CD14-positive monocyte (primary cell): ENCODE data around the gene SRC. TPM values are rescaled to one million over a fixed set of nuclear protein-coding genes. Genes with fewer than 3 reads are reported as not detected.

Experiments
- DNase-seq, 3 donors: peaks; one replicate each; pipeline ENCODE4 v3.0.0-alpha.2; 2011 to 2022
- H2AFZ ChIP-seq: 2 replicates; pipeline ENCODE4 v1.6.0; 2012; ENCODE audit warnings: mild to moderate bottlenecking, low read depth, low read length, inconsistent platforms; ENCODE audit not compliant: insufficient read depth, poor library complexity, severe bottlenecking
- H3K27ac ChIP-seq, 2 donors: 1 replicate in 1 of 2; 2 replicates in 1 of 2; pipeline ENCODE4 v1.5.1; 2012 to 2013; ENCODE audit warnings: low read length in 2 of 2, control low read depth in 1 of 2, inconsistent platforms in 1 of 2, low read depth in 1 of 2, mild to moderate bottlenecking in 1 of 2
- H3K27me3 ChIP-seq, 2 donors: one replicate each; pipeline versions ENCODE4 v1.6.0 to v1.6.1; 2011 to 2013; ENCODE audit warnings: low read length in 2 of 2; ENCODE audit not compliant: control insufficient read depth in 2 of 2, insufficient read depth in 2 of 2
- H3K36me3 ChIP-seq, 2 donors: replicated peaks in 1 of 2; 1 replicate in 1 of 2; 2 replicates in 1 of 2; pipeline versions ENCODE4 v1.5.1 to v1.6.1; 2012 to 2013; ENCODE audit warnings: low read length in 2 of 2, control low read depth in 1 of 2, inconsistent platforms in 1 of 2, mild to moderate bottlenecking in 1 of 2; ENCODE audit not compliant: insufficient read depth in 2 of 2, control insufficient read depth in 1 of 2
- H3K4me1 ChIP-seq, 2 donors: 1 replicate in 1 of 2; 2 replicates in 1 of 2; pipeline versions ENCODE4 v1.5.1 to v1.6.1; 2012 to 2013; ENCODE audit warnings: low read length in 2 of 2, control low read depth in 1 of 2, inconsistent platforms in 1 of 2, mild to moderate bottlenecking in 1 of 2, moderate library complexity in 1 of 2; ENCODE audit not compliant: insufficient read depth in 2 of 2, control insufficient read depth in 1 of 2
- H3K4me2 ChIP-seq: replicated peaks from 2 replicates; pipeline ENCODE3; 2012; ENCODE audit warnings: low read length, moderate library complexity, mild to moderate bottlenecking; ENCODE audit not compliant: poor library complexity, severe bottlenecking; ENCODE audit errors: extremely low read depth
- H3K4me3 ChIP-seq, 3 experiments: fragments of 200-600 bp in 1 of 3; sonication (generic) in 1 of 3; replicated peaks in 1 of 3; 1 replicate in 2 of 3; 2 replicates in 1 of 3; pipeline ENCODE4 v1.5.1; 2011 to 2013; ENCODE audit warnings: low read length in 3 of 3, mild to moderate bottlenecking in 3 of 3, control low read depth in 2 of 3, low read depth in 2 of 3, inconsistent platforms in 1 of 3, moderate library complexity in 1 of 3
- H3K79me2 ChIP-seq: 2 replicates; pipeline ENCODE4 v1.6.0; 2012; ENCODE audit warnings: mild to moderate bottlenecking, control low read depth, inconsistent platforms, low read length, moderate library complexity; ENCODE audit not compliant: insufficient read depth
- H3K9ac ChIP-seq: 2 replicates; pipeline ENCODE4 v1.6.0; 2017; ENCODE audit warnings: low read length, mild to moderate bottlenecking; ENCODE audit not compliant: insufficient read depth, poor library complexity, severe bottlenecking
- H3K9me3 ChIP-seq, 2 donors: replicated peaks in 1 of 2; 1 replicate in 1 of 2; 2 replicates in 1 of 2; pipeline versions ENCODE4 v1.5.1 to v1.6.1; 2012 to 2013; ENCODE audit warnings: low read length in 2 of 2, control low read depth in 1 of 2; ENCODE audit not compliant: control insufficient read depth in 1 of 2, insufficient read depth in 1 of 2
- H4K20me1 ChIP-seq: 2 replicates; pipeline ENCODE4 v1.6.0; 2012; ENCODE audit warnings: mild to moderate bottlenecking, low read length, control low read depth, moderate library complexity; ENCODE audit not compliant: insufficient read depth
- H3K27ac Mint-ChIP-seq, 7 donors: one replicate each; pipeline ENCODE4 v1.8.0; 2020; ENCODE audit warnings: mild to moderate bottlenecking in 7 of 7, mixed read lengths in 7 of 7, moderate library complexity in 6 of 7, inconsistent platforms in 2 of 7
- H3K27me3 Mint-ChIP-seq, 3 donors: one replicate each; pipeline ENCODE4 v1.8.0; 2021 to 2022; ENCODE audit warnings: low read depth in 3 of 3, mild to moderate bottlenecking in 3 of 3, mixed read lengths in 3 of 3, moderate library complexity in 3 of 3, inconsistent platforms in 1 of 3
- H3K36me3 Mint-ChIP-seq, 2 donors: one replicate each; pipeline ENCODE4 v1.8.0; 2020; ENCODE audit warnings: mixed read lengths in 2 of 2, inconsistent platforms in 1 of 2, mild to moderate bottlenecking in 1 of 2
- H3K4me1 Mint-ChIP-seq: one replicate; pipeline ENCODE4 v1.8.0; 2020; ENCODE audit warnings: mild to moderate bottlenecking, mixed read lengths
- H3K4me3 Mint-ChIP-seq, 2 donors: one replicate each; pipeline ENCODE4 v1.8.0; 2020; ENCODE audit warnings: mild to moderate bottlenecking in 2 of 2, mixed read lengths in 2 of 2, moderate library complexity in 1 of 2
- H3K9me3 Mint-ChIP-seq, 7 donors: one replicate each; pipeline ENCODE4 v1.8.0; 2020 to 2022; ENCODE audit warnings: mixed read lengths in 7 of 7, mild to moderate bottlenecking in 6 of 7, moderate library complexity in 6 of 7, inconsistent platforms in 2 of 7
- CTCF ChIP-seq: fragments of 200-600 bp; IDR thresholded peaks from one replicate; pipeline ENCODE4 v1.8.0; 2022; ENCODE audit warnings: antibody characterized with exemption, mild to moderate bottlenecking
- WGBS: methylation state at CpG from one replicate; pipeline ENCODE4 v1.1.5; 2013; ENCODE audit warnings: missing lambda C conversion rate; ENCODE audit not compliant: insufficient coverage; 5-methylcytosine and 5-hydroxymethylcytosine counted together
- intact Hi-C, 2 donors: fragments of 100-400 bp; cut with micrococcal nuclease; formaldehyde crosslinking; loops; one replicate each; pipeline versions ENCODE4 v1.15.0 to v1.15.1; 2023
- polyA plus RNA-seq, 3 donors: library from polyadenylated mRNA; depleted of rRNA in 1 of 3; unstranded in 2 of 3; stranded (reverse) in 1 of 3; fragments of 300-500 nt in 2 of 3; fragments of >200 nt in 1 of 3; fragmentation: Illumina TruSeq in 2 of 3; gene quantifications; 1 replicate in 2 of 3; 2 replicates in 1 of 3; pipeline ENCODE4 v1.2.3, GENCODE V29; 2012 to 2021

The SRC gene
- polyA plus RNA-seq, 3 donors = 4.9 to 55.1 (median 6.8) TPM

DNA sequence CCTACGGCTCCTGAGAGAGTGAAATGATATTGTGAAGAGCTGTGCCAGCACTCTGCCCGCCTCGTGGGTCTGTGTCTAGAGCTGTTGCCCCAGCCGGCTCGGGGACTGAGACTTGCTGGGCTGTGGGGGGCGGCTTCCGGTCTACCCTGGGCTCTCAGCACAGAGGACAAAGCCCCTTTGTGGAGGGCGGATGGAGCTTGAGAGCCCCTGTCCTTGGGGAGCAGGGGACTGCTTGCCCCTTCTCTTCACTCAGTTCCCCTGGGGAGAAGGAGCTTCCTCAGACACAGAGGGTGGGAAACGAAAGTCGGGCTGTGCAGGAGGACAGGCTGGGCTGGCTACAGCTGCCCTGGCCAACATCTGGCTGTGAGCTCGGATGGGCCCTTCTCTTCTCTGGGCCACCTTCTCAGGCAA is 11.0 kb downstream of the SRC start:
- Histone ChIP-seq H3K9me3 (no peaks in the 10 kb centered on the region), H3K4me2 (peak overlapping the region; percentile 66), H3K4me1 (peaks cover 39 to 47% of the 10 kb centered on the region in 2 donors), H3K79me2 (peaks cover 20% of the 10 kb centered on the region), H3K27me3 (peaks cover 0 to 3% of the 10 kb centered on the region in 2 donors), H3K27ac (peak overlapping the region; percentile 57 to 77), H4K20me1 (peaks cover 83% of the 10 kb centered on the region), H3K36me3 (peaks cover 0 to 14% of the 10 kb centered on the region in 2 donors), H3K4me3 (peak overlapping the region in 1 of 3 experiments; percentile 50), H3K9ac (peak overlapping the region; percentile 60), H2AFZ (no peak overlapping the region)
- Mint-ChIP-seq H3K9me3 (peaks cover 0 to 5% (median 0%) of the 10 kb centered on the region in 7 donors), H3K36me3 (peaks cover 24 to 51% of the 10 kb centered on the region in 2 donors), H3K27me3 (peaks cover 8 to 22% (median 16%) of the 10 kb centered on the region in 3 donors), H3K4me1 (peaks cover 59% of the 10 kb centered on the region), H3K27ac (peak overlapping the region; percentile 78 to 93 (median 88)), H3K4me3 (peak overlapping the region; percentile 16 to 77)
- DNase-seq = peak in 2 of 3 donors; percentile 37 to 48
- intact Hi-C loops = no loop called here
- TF ChIP-seq CTCF = no peak
- 17% methylated on average over 7 of the region's 11 CpGs for whole genome bisulfite sequencing

DNA sequence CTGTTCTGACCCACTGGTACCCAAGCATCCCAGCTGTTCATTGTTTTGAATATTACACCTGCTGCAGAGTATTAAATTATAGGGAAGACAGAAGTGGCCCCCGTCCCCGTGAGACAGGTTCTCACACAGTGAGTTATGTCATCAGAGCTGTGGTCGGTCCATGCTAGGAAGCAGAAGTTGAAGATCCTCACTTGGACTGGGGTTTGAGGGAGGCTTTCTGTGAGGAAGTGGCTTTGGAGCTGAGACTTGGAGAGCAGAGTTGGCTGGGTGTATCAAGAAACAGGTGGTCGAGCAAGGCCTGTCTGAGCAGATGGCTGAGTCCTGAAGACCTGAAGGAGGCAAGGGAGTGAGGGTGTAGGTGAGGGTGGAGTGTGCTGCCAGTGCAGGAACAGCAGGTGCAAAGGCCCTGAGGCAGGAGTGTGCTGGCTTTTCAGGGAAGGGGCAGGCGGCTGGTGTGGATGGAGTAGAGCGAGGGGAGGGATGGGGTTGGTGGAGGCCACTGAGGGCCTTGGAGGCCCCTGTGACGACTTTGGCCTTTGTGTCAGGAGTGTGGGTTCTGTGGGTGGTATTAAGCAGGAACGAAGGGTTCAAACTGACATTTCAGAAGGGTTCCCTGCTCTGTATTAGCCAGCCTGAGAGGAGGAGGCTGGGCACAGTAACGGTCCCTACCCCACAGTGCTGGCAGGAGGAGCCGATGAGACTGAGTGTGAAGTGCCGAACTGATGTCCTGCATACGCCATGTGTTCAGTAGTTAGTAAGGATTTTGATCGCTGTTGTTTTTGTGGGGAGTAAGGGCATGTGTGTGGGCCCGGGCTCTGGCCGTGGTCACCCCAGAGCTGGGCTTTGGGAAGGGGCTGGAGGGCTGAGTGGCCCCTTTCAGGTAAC is 11.8 kb downstream of the SRC start:
- H3K36me3 ChIP-seq = peaks cover 0 to 9% of the 10 kb centered on the region in 2 donors
- H4K20me1 ChIP-seq = peaks cover 81% of the 10 kb centered on the region
- peaks cover 39 to 47% of the 10 kb centered on the region in 2 donors for H3K4me1 ChIP-seq
- no peaks in the 10 kb centered on the region for H3K9me3 ChIP-seq
- intact Hi-C loops = no loop called here
- H3K9me3 Mint-ChIP-seq = peaks cover 0 to 5% (median 0%) of the 10 kb centered on the region in 7 donors
- WGBS = 40% methylated on average over 10 of the region's 15 CpGs
- DNase-seq = peak; percentile 87 to 92 (median 90)
- peaks cover 6 to 23% (median 11%) of the 10 kb centered on the region in 3 donors for H3K27me3 Mint-ChIP-seq
- H3K27ac Mint-ChIP-seq = peak overlapping the region; percentile 78 to 93 (median 88)
- H3K4me3 Mint-ChIP-seq = peak overlapping the region; percentile 16 to 77
- H3K36me3 Mint-ChIP-seq = peaks cover 28 to 49% of the 10 kb centered on the region in 2 donors
- H3K9ac ChIP-seq = peak overlapping the region; percentile 60
- H3K79me2 ChIP-seq = peaks cover 20% of the 10 kb centered on the region
- peak overlapping the region; percentile 66 for H3K4me2 ChIP-seq
- H3K27ac ChIP-seq = peak overlapping the region; percentile 57 to 77
- H3K27me3 ChIP-seq = peaks cover 0 to 3% of the 10 kb centered on the region in 2 donors
- no peak overlapping the region for H2AFZ ChIP-seq
- peak overlapping the region in 1 of 3 experiments; percentile 50 for H3K4me3 ChIP-seq
- peaks cover 58% of the 10 kb centered on the region for H3K4me1 Mint-ChIP-seq
- TF ChIP-seq CTCF = no peak
